HS-5 (cell line): ENCODE results near the gene DDX53.

Experiments
- DNase-seq: peaks from one replicate; pipeline ENCODE4 v3.0.0-alpha.2; 2012; ENCODE audit warnings: low read depth

The DDX53 gene

DNA sequence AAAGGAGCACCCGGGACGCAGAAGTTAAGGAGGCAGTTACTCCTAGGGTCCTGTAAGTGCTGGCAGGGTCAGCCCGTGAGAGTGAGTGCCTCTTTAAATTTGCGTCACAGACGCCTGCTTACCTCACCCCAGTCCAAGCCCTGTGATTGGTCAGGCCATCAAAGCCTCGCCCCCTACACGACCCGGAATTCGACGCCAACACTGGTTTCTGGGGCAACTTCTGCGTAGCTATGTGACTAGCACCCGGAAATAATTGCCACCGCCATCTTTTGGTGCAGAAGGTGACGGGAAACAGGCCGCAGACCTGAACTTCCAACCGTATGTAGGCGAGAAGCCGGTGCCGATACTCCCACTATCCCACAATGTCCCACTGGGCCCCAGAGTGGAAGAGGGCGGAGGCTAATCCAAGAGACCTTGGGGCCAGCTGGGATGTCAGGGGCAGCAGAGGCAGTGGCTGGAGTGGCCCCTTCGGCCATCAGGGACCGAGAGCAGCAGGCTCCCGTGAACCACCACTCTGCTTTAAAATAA lies at the start of gene DDX53:
Gene DDX53, plus strand, starts transcription at position 265 of the 528 bp plus-strand sequence. Its CDS starts 98 bp downstream, at position 363.
- DNase-seq, result no peak

DNA sequence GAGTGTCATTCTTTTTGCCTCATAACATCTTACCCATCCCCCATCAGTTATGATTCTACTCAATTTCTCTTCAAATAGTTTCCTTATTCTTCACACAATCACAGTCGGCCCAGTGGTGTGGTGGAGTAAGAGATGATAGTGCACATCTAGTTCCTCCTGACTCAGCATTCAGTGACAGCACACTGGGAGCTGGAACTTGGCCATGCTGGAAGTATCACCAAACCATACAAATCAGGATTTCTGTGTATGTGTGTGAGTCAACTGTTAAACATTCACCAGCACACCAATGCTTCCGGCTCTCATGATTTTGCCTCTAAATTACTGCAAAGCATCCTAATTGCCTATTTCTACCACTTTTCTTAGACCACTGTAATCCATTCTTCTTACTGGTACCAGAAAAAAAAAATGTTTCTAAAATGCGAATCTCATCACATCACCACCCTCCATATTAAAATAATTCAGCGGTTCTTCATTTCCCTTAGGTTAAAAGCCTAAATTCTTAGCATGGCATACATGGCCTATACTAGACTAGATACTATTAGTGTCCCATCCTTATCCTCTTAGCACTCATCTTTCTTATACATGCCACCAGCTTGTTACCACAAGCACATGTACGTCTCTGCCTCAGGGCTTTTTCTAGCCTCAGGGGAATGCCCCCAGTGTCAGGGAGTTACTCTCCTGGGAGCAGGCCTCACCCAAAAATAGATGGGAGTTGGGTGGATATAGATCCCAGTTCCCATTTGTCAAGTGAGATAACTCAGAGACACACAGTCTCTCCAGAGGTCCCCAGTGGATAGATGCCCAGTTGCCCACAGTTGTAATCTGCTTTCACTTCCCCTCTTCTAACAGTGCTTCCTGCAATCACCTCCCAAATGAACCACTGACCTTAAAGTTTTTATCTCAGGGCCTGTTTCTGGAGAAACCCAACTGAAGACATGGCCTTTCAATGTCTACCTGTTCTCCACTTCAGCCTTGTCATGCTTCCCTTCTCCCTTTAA lies 49.2 kb upstream of the DDX53 start:
- DNase-seq, result peak; percentile 66

DNA sequence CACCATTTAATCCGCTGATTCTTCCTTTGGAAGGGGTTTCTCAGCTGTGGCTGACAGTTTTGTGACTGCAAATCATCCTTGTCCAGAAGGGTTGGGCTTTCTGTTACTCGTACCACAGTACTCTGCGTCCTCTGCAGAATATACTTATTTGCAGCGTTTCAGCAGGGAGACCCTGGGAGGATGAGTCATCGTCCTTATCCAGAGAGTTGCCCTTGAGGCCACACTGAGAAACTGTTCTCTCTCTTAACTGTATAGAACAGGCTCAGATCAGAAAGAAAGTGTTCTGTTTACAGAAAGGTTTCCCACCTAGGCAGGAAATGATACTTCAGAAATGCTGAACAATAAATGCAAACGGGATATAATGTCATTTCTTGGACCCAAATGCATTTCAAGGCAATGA lies 47.8 kb upstream of the DDX53 start:
- no peak for DNase-seq

DNA sequence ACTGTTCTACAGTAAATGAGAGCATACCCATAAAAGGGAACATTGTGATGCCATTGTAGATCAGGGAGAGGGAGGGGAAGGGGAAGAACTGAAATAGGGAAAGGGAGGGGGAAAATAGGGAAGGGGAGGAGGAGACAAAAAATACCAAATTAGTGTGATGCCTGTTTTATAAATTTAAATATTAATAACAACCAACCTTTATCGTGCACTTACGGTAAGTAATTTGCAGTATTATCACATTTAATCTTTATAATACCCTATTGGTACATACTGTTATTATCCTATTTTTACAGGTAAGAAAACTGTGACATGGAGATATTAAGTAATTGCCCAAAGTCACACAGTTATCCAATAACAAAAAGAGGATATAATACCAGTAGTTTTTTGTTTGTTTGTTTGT lies 41.5 kb upstream of the DDX53 start:
- DNase-seq, result no peak

DNA sequence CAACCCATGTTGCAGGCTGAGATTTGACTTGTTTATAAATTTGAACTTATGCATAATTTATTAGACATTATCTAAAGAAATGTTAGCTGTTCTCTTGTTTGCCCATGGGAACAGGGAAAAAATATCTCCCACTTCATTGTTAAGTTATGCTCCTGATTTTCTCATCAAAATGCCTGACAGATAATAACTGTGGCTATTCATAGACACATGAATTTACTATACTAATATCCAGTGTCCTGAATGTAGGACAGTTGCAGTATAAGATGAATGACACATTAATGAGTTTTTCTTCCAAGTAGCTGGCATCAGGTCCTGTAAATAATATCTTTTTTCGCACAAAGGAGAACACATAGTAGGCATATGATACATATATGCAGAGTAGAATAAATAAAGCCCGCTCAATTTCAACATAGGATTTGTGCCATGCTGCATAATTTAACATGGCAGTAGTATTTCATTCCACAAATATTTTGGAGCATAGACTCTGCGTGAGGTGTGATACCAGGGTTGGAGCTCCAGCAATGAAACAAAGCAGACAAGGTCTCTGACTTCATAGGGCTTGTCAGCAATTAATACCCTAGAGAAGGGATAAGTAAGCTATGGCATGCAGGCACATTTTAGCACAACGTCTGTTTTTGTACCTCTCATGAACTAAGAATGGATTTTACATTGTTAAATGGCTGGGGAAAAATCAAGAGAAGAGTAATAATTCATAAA lies 40.4 kb upstream of the DDX53 start:
- DNase-seq, result no peak

DNA sequence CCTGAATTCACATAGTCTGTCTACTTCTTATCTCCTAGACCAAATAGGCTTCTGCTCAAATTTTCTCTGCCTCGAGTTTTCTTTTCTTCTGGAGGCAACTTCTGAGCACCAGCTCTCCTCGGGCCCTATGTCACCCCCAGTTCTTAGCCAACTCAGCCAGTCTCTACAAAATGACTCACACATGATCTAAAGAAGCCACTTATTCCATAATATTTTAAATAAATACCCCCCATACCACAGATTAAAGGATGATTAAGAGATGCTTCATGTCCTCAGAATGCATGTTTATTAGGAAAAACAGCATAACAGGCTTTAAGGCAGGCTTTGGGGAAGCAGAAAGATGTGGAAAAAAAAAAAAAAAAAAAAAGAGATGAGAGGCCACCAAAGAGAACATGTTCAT lies 36.6 kb upstream of the DDX53 start:
- DNase-seq, result no peak

DNA sequence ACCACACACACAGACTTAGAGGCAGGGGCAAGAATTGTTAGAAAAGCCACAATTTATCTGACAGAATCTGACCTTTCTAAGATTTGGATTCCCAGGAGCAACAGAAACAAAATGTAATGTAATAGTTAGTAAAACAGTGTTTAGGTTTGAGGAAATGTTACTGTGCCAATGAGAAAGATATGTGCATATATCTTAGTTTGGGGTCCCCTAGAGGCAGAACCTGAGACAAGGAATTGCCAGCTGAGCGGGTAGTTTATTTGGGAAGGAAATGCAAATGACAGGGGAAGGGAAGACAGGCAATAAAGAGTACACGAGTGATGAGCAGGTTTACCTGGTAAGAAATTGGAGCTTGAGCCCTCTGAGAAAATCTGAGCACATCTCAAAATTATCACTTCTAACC lies 31.3 kb upstream of the DDX53 start:
- DNase-seq, result no peak

DNA sequence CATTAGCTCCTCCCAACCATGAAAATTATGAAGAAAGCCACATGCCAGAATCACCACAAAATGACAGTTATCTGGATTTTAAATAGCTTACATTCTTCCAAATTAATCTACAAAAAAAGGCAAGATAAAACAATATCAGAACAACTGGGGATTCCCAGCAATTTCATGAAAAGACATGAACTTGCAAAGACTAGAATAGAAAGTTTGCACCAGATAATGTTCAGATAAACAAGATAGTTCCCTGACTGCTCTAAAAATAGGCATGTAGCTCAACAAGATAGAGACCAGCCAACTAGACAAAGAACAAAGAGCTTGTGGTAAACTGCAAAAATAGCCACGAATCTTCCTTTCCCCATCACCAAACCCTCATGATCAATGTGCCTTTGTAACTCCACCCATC lies 30.3 kb upstream of the DDX53 start:
- DNase-seq, result no peak

DNA sequence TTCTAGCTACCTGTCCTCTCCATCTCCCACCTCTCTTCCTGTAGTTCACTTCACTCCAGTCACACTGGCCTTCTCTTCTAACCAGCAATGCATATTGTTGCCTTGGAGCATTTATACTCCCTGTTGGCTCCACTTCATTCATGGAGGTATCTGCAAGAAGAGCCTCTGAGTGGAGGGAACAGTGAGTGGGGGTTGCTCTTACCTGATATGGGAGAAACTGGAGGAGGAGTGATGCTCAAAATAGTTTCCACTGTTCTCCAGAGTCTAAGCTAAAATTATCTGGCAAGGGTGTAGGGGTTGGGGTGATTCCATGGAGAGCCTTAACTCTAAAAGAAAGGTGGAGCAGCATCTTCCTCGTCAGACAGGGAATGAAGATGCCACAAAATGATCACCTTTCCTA lies 28.9 kb upstream of the DDX53 start:
- DNase-seq, result no peak

DNA sequence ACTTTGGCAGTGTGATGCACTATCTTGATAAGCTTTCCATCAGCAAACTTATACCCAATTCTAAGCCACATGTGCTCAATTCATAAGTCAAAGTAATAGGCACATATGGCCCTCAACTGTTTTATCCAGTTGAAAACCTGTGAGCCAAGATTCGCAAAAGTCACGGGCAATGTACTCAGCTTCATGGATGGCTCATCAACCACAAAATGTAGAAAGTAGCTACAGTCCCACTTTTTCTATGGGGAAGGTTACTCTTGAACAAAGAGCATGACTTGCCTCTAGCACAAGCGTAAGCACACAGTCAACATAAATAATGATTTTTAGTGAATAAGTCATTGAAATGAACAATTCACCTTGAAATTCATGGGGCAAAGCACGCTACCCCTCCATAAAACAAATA lies 25.1 kb upstream of the DDX53 start:
- no peak for DNase-seq

DNA sequence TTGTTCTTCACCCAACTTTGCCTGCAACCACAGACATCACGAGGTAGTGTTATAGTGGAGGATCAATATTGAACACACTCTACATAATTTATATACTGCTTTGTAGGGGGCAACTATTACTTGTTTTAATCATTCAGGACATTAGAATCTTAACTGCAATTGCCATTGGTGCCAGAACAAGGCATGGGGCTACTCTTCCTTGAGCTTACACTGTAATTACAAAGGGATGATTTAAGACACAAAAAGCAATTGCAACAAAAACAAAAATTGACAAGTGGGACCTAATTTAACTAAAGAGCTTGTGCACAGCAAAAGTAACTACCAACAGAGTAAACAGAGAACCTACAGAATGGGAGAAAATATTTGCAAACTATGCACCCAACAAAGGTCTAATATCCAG lies 24.0 kb upstream of the DDX53 start:
- DNase-seq, result no peak

DNA sequence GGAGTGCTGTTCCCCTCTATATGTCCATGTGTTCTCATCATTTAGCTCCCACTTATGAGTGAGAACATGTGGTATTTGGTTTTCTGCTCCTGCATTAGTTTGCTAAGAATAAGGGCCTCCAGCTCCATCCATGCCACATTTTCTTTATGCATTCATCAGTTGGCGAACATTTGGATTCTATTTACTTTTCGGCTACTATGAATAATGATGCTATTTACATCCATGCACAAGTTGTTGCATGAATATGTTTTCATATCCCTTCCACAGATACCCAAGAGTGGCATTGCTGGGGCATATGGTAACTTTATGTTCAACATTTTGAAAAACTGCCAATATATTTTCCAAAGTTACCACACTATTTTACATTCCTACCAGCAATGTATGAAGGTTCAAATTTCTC lies 13.8 kb upstream of the DDX53 start:
- DNase-seq, result no peak

DNA sequence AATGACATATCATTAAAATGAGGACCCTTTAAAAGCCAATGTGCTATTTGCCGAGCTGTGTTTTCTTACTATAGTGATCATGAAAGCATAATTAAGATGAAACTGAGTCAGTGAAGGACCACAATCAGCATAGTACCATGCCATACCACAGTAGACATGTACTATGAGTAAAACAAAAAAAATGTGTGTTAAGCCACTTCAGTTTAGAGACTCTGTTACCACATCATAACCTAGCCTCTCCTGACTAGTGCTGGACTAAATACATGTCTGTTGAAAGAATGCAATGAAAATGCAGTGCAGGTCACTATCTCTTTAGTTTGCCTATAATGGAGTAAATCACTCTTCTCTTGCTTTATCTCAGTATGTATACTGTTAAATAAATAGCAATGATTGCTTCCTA lies 12.3 kb upstream of the DDX53 start:
- no peak for DNase-seq

DNA sequence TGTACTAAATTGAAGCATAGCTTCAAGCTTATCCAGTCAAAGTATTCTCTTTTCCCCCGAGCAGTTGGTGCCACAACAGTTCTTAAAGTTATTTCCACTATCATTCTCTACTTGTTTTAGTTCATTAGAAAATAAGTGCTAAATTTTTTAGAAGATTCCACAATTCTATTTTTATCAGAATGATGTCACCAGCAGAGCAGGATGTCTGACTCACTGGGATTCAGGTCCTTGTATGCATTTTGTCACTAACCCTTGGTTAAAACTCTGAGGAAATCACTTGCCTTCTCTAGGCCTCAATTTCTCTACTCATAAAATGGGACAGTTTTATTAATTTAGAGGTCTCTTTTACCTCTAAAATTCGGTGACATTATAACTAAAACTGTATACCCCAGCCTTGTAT lies 3.4 kb downstream of the DDX53 start:
- no peak for DNase-seq

DNA sequence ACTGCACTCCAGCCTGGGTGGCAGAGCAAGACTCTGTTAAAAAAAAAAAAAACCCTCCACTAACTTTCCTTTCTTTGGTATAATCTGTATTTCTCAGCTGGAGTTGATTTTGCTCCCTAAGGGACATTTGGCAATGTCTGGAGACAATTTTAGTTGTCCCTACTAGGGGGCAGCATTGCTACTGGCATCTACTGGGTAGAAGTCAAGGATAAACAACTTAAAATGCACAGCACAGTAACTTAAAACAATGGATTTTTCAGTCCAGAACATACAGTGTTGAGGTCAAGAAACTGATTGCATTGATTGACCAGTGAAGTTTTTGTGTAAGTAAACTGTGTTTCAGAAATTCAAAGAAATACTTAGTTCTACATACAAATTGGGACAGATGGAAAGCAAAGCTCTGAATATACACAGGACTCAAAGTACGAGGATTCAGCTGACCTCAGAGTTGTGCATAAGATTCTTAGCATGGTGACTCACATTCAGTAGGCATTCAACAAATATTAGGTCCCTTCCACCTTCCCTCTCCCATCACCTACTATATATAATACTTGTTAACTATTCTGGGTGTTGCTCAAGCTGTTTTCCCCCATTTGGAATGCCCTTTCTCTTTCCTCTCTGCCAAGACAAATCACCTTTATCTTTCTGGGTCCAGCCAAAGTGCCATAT lies 8.8 kb downstream of the DDX53 start:
- peak; percentile 29 for DNase-seq

DNA sequence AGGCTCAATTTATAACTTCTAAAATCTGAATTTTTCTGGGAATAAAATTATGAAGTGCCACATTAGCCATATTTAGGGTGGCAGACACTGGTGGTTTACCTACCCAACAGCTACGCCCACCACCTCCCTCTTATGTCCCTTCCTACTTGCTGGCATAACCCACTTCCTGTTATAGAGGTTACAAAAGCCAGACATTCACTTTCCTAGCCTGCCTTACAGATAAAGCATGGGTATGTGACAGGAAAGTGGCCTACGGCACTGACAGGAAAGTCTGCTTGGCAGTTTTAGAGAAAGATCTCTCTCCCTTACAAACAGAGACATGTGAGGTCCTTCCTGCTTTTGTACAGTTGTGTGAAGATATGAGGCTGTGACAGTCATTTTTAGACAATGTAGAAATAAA lies 12.4 kb downstream of the DDX53 start:
- no peak for DNase-seq

DNA sequence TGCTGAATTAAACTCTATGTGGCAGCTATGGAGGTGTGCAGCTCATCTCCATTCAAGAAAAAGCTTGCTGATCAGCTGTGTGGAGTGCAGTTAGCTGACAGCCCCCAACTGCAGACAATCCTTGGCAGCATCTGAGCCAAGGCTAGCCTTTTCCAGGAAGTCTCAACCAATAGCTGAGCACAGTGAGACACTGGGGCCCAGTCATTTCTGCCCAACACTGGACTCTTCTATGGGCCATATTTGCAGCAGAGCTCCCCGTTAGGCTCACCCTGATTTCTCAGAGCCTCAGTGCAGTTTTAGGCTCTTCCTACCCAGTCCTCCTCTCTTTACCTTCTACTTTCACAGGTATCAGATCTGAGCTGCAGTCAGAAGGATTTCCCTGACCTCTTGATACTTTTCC lies 12.9 kb downstream of the DDX53 start:
- no peak for DNase-seq

DNA sequence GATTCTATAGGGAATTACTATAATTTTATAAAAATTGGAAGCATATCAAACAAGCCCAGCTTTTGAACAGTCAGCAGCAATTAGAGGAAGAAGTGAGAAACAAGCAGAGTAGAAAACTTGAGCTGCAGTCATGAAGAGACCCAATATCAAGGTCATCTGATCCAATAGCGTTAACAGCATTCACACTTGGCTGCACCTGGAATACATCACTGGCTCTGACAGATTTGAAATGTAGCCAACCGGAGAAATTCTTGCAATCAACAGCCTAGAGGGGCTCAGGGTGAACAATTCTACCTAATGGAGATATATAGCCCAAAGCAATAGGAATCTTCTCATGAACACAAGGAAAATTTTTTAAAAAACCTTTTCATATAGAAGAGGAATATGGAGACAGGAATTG lies 13.6 kb downstream of the DDX53 start:
- no peak for DNase-seq

DNA sequence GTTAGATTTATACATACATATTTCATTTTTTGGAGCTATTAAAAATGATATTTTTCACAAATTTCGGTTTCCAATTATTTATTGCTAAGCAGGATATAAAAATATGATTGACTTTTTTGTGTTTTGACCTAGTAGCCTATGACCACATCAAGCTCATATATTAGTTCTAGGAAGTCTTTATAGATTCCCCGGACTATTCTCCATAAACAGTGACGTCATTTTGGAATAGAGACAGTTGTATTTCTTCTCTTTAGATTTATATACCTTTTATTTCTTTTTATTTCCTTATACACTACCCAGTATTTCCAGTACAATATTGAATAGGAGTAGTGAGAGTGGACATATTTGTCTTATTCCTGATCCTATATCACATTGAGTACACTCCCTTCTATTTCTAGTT lies 31.8 kb downstream of the DDX53 start:
- DNase-seq, result no peak

DNA sequence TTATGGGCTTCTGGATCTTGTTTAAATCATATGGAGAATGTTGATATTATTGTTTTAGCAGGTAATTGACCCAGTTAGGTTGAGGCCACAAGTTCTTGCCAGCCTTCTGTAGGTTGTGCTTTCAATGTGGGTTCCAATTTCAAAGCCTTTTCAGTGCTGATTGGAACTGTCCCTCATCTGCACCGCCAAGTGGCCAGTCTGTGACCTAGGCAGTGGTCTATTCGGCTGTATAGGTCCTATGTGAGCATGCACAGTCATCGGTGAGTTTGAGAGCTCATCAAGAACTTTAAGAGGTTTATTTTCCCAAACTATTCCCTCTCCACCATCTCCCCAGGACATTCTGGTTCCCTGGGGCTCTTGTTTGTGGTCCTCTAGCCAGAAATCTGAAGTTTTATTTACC lies 35.7 kb downstream of the DDX53 start:
- no peak for DNase-seq

DNA sequence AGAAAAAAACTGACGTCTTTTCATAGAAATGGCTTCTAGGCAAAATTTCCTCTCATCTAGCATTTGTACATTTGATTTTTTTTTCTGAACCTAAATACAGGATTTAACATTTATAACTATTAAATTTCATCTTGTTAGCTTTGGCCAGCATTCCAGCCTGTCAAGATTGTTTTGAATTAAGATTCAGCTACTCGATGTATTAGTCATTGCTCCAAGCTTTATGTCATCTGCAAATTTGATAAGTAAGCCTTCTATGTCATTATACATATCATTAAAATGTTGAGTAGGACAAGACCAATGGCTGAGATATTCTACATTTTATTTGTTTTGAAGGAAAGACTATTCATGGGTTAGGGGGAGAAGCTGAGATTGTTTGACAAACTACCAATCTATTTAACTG lies 46.7 kb downstream of the DDX53 start:
- no peak for DNase-seq

DNA sequence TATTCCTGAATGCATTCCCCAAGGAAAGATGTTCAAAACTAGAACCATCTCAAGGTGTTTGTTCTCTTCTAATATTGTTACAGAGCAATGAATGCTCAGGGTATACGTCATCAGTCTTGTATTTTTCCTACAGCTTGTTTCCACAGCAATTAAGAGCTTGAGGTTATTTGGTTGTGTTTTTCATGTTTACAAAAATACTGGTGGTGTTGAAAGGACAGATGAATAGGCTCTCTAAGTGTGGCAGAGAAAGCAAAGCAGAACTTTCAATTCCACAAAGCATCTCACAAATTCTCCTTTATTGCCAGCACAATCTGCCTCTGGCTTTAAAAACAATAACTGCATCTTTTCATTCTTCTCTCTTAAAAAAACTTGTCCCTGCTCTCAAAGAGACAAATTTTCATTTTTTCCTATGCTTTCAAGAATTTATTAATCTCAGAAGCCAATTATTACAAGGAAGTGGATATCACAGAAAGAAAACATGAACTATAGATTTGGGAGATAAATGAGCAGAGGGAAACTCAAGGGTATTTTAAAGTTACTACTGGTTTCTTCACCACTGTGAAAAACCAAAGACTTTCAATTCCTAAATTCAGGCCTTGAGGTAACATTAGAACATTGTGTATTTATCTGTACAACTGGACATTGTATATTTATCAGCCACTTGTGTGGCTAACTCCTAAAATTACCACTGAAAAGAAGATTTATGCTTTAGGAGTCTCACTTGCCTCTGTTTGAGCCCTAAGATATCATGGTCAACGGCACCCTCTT lies 49.2 kb downstream of the DDX53 start:
- no peak for DNase-seq
